Testis (tissue), 2 donors: ENCODE measurements around the gene C1orf115.

Source experiments
- POLR2A ChIP-seq: fragments of 450-650 bp; IDR thresholded peaks from one replicate; pipeline ENCODE4 v1.6.1; 2017; ENCODE audit warnings: antibody characterized with exemption, mild to moderate bottlenecking, moderate library complexity
- TF ChIP-seq, protein P1 (sequence below), 3 experiments: fragments of 450-650 bp in 2 of 3; fragments of 200-600 bp in 1 of 3; sonication (generic) in 1 of 3; IDR thresholded peaks; one replicate each; pipeline ENCODE4 v1.5.1; 2016 to 2019; ENCODE audit warnings: antibody characterized with exemption in 3 of 3, mild to moderate bottlenecking in 2 of 3, moderate library complexity in 1 of 3

- no peak for TF ChIP-seq POLR2A
- TF ChIP-seq, protein P1, sequence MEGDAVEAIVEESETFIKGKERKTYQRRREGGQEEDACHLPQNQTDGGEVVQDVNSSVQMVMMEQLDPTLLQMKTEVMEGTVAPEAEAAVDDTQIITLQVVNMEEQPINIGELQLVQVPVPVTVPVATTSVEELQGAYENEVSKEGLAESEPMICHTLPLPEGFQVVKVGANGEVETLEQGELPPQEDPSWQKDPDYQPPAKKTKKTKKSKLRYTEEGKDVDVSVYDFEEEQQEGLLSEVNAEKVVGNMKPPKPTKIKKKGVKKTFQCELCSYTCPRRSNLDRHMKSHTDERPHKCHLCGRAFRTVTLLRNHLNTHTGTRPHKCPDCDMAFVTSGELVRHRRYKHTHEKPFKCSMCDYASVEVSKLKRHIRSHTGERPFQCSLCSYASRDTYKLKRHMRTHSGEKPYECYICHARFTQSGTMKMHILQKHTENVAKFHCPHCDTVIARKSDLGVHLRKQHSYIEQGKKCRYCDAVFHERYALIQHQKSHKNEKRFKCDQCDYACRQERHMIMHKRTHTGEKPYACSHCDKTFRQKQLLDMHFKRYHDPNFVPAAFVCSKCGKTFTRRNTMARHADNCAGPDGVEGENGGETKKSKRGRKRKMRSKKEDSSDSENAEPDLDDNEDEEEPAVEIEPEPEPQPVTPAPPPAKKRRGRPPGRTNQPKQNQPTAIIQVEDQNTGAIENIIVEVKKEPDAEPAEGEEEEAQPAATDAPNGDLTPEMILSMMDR (IDR thresholded peaks at IDR 0.05), result no peak
These were observed 8.9 kb downstream of the C1orf115 start for GRCh38 chr1:220699044-220699443.
